Pancreas (tissue), 10 donors: Measurements from ENCODE around the gene RNASEL. TPM values are rescaled to one million over a fixed set of nuclear protein-coding genes. Genes with fewer than 3 reads are reported as not detected.

Experiments used
- ATAC-seq, 4 donors: fragments of 200-7000 bp; cut with Tn5 transposase; one replicate each; pipeline versions ENCODE4 v1.8.0 to v1.9.1; 2020; ENCODE audit warnings: mild to moderate bottlenecking in 4 of 4, moderate library complexity in 4 of 4
- DNase-seq, 6 donors: peaks; one replicate each; pipeline ENCODE4 v3.0.0-alpha.2; 2020
- FAIRE-seq: peaks from 2 replicates; lab custom pipeline; 2012; peaks lifted over from hg19 to GRCh38; lab: Jason Lieb, UNC
- H3K27ac ChIP-seq, 4 donors: fragments of 200-600 bp; sonication (generic); 1 replicate in 3 of 4; 2 replicates in 1 of 4; pipeline versions ENCODE4 v1.5.0 to v1.8.0; 2020
- H3K27me3 ChIP-seq, 4 donors: fragments of 200-600 bp; one replicate each; pipeline ENCODE4 v1.8.0; 2021
- H3K36me3 ChIP-seq, 3 donors: fragments of 200-600 bp; sonication (generic) in 1 of 3; one replicate each; pipeline versions ENCODE4 v1.5.0 to v1.8.0; 2020 to 2021
- H3K4me1 ChIP-seq, 3 donors: fragments of 200-600 bp; one replicate each; pipeline ENCODE4 v1.8.0; 2021
- H3K4me3 ChIP-seq, 4 donors: fragments of 200-600 bp; sonication (generic) in 2 of 4; one replicate each; pipeline versions ENCODE4 v1.5.0 to v1.8.0; 2020 to 2021
- H3K9me3 ChIP-seq, 4 donors: fragments of 200-600 bp; one replicate each; pipeline ENCODE4 v1.8.0; 2021
- WGBS, 2 donors: extraction: QIAGEN DNeasy Blood & Tissue Kit; methylation state at CpG; one replicate each; pipeline ENCODE4 v1.1.7; 2013; 5-methylcytosine and 5-hydroxymethylcytosine counted together
- intact Hi-C, 3 donors: fragments of 100-400 bp; cut with DNase I; formaldehyde crosslinking; loops; one replicate each; pipeline versions ENCODE4 v1.11.1 to v1.14.2; 2022
- polyA plus RNA-seq, 2 donors: library from polyadenylated mRNA; stranded (reverse); fragments of 200-250 nt; gene quantifications; one replicate each; pipeline ENCODE4 v1.2.3, GENCODE V29; 2013
- total RNA-seq, 6 donors: library from RNA; stranded (reverse); fragmentation: NEBNext Ultra II Directional in 4 of 6; extraction: Animal tissue kit (Norgen Biotek cat#: 25700) in 4 of 6; gene quantifications; one replicate each; pipeline versions ENCODE4 v1.2.1 to v1.2.4, GENCODE V29; 2021 to 2023
- TF ChIP-seq, protein P1 (sequence below), 4 donors: fragments of 200-600 bp; sonication (generic) in 3 of 4; IDR thresholded peaks; one replicate each; pipeline versions ENCODE4 v1.5.0 to v1.8.0; 2021; ENCODE audit warnings: antibody characterized with exemption in 4 of 4
- donor health status: healthy with polysubstance abuse.
- donor health status: DM: no; HTN: no; CAD: no; lungs with moderate emphysema.
- donor health status: DM: no; HTN: no; CAD: no.
- donor health status: control.
- donor health status: control.
- donor health status: Bipolar disorder and iron deficiency.
- donor health status: DM: yes; HTN: yes; CAD: no.
- donor health status: DM: no; HTN: no; CAD: no.
- donor health status: DM: no; HTN: no; CAD: no.
- donor health status: DM: yes; HTN: yes; CAD: no.

The RNASEL gene
- total and polyA plus RNA-seq, 8 donors: 1.1 to 7.0 (median 2.7) TPM

DNA sequence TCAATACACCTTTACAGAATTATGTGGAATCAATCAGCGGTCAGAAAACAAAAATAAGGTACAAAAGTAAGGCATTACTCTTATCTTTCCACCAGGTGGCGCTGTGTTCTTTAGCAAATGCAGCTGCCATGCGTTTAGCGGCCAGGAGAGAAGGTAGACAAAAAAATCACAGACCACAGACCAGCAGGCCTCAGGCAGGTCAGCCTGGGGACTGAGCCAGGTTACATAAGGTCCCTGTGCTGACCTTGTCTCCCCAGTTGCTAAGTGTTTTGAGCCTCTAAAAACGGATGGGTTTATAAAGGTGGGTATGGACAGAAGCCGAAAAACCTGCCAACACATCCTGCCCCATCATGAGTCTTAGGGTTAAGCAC is 12.3 kb upstream of the RNASEL start:
- DNase-seq (peak in 5 of 6 donors; percentile 58 to 77 (median 70)), ATAC-seq (peak; percentile 22 to 58 (median 50)), FAIRE-seq (no peak)
- H3K9me3 ChIP-seq: no peaks in the 10 kb centered on the region
- 14 to 17% methylated on average over 6 of the region's 6 CpGs for WGBS, 2 donors
- no peaks in the 10 kb centered on the region for H3K27me3 ChIP-seq
- TF ChIP-seq, protein P1, sequence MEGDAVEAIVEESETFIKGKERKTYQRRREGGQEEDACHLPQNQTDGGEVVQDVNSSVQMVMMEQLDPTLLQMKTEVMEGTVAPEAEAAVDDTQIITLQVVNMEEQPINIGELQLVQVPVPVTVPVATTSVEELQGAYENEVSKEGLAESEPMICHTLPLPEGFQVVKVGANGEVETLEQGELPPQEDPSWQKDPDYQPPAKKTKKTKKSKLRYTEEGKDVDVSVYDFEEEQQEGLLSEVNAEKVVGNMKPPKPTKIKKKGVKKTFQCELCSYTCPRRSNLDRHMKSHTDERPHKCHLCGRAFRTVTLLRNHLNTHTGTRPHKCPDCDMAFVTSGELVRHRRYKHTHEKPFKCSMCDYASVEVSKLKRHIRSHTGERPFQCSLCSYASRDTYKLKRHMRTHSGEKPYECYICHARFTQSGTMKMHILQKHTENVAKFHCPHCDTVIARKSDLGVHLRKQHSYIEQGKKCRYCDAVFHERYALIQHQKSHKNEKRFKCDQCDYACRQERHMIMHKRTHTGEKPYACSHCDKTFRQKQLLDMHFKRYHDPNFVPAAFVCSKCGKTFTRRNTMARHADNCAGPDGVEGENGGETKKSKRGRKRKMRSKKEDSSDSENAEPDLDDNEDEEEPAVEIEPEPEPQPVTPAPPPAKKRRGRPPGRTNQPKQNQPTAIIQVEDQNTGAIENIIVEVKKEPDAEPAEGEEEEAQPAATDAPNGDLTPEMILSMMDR (IDR thresholded peaks at IDR 0.05): peak; percentile 81 to 90 (median 88)
- intact Hi-C loops: loop anchor here in 1 of 3 donors (5.0 kb wide), 1 partner anchor 186 kb away; the partner anchor contains the start of gene NPL
- H3K4me1 ChIP-seq: peaks cover 0 to 13% (median 0%) of the 10 kb centered on the region in 3 donors
- peak overlapping the region in 1 of 4 donors; percentile 14 for H3K4me3 ChIP-seq
- H3K36me3 ChIP-seq: no peaks in the 10 kb centered on the region
- H3K27ac ChIP-seq: peak overlapping the region in 1 of 4 donors; percentile 12

DNA sequence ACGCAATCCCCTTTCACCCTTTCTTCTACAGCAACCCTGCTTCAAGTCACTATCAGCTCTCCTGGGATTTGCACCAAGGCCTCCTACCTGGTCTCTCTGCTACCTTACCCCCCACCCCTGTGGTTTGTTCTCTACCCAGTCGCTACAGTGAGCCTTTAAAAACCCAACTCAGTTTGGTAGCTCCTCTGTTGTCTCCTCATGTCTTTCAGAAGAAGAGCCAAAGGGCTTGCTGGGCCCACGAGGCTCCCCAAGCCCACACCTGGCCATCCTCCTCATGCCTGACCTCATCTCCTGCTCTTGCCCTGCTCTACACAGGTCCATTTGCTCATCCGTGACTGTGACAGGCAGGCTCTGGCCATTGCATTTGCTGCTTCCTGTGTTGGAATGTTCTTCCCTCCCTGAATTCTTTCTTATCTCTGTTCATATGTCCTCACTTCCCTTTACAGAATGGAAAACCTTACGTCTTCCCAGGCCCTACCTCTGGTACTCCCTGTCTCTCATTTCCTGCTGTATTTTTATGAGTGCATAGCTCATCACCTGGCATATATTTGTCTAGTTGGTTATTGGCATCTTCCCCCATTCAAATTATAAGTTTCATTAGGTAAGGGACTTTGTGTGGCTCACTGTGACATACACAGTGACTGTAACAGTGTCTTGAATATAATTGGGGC is 11.8 kb upstream of the RNASEL start:
- DNase-seq (no peak), FAIRE-seq (no peak), ATAC-seq (no peak)
- Histone ChIP-seq H3K4me1 (peaks cover 0 to 13% (median 0%) of the 10 kb centered on the region in 3 donors), H3K9me3 (no peaks in the 10 kb centered on the region), H3K27ac (no peak overlapping the region), H3K4me3 (peak overlapping the region in 1 of 4 donors; percentile 14), H3K27me3 (no peaks in the 10 kb centered on the region), H3K36me3 (no peaks in the 10 kb centered on the region)
- intact Hi-C loops: loop anchor here in 1 of 3 donors (5.0 kb wide), 1 partner anchor 186 kb away; the partner anchor contains the start of gene NPL
- TF ChIP-seq, protein P1 (IDR thresholded peaks at IDR 0.05): no peak
- WGBS, 2 donors: 63 to 74% methylated on average over 5 of the region's 5 CpGs

DNA sequence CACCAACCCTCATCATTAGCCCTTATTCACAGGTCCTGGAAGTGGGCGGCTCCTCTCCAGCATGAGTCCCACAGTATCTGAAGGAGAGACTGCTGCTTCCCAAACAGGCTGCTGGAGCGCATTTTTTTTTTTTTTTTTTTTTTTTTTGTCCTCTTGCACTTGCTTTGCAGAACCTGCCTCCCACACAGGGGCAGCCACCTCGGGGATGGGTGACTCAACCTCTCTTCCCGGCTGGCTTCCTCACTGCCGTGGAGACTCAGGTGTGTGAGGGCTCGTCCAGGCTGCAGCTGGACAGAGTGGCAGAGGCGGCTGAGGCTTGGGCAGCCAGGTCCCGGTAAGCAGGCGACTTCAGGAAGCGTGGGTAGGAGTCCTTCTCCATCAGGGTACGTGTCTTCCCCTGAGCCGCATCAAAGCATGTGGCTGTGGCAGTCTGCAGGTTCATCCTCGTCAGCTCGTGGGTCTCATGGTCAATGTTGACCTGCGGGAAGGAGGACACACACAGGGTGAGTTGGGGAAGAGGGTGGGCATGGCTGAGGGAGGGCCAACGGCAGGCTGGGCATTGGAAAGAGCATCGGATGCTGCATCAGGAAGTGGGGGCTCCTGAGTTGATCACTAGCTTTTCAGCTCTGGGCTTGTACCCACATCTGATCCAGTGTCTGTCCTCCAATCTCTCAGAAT is 11.1 kb upstream of the RNASEL start:
- DNase-seq: peak in 1 of 6 donors; percentile 52
- WGBS, 2 donors: 86 to 91% methylated on average over 17 of the region's 17 CpGs
- Histone ChIP-seq H3K4me1 (peaks cover 0 to 13% (median 0%) of the 10 kb centered on the region in 3 donors), H3K27me3 (no peaks in the 10 kb centered on the region), H3K4me3 (no peak overlapping the region), H3K36me3 (no peaks in the 10 kb centered on the region), H3K9me3 (no peaks in the 10 kb centered on the region), H3K27ac (no peak overlapping the region)
- no peak for ATAC-seq
- TF ChIP-seq, protein P1 (IDR thresholded peaks at IDR 0.05): no peak
- no peak for FAIRE-seq
- intact Hi-C loops: loop anchor here in 1 of 3 donors (5.0 kb wide), 1 partner anchor 187 kb away; the partner anchor contains the start of gene NPL

DNA sequence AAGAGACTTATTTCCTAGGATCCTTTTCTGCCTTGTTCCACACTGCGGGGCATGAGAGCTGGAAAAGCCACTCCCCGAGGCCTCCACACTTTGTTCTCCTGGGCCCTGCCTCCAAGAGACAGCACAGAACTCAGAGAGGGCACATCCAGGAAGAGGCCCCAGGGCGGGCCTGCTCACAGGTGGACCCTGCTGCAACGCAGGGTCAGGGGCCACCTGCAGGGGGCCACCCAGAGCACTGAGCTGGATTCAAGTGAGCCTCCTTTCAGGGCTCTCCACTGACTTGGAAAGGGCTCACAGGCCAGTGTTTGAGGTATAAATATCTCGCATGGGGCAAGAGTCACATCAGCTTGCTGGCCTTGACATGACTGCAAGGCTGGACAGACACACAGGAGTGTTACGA is 10.3 kb upstream of the RNASEL start:
- no peak for FAIRE-seq
- Histone ChIP-seq H3K9me3 (no peaks in the 10 kb centered on the region), H3K4me3 (no peak overlapping the region), H3K4me1 (peaks cover 0 to 10% (median 0%) of the 10 kb centered on the region in 3 donors), H3K36me3 (no peaks in the 10 kb centered on the region), H3K27me3 (no peaks in the 10 kb centered on the region), H3K27ac (no peak overlapping the region)
- DNase-seq: no peak
- TF ChIP-seq, protein P1 (IDR thresholded peaks at IDR 0.05): no peak
- WGBS, 2 donors: 75 to 78% methylated on average over 6 of the region's 6 CpGs
- no peak for ATAC-seq
- intact Hi-C loops: loop anchor here in 1 of 3 donors (10.0 kb wide), 1 partner anchor 195 kb away; no protein-coding TSS in a partner anchor
